HG03108 (cell line): ENCODE results near the gene GTF2IRD1.
"Not testable (repeated sequence)": the region's sequence is repeated elsewhere in the genome, so short reads cannot be mapped to it uniquely, and the experiment has no call there.

Experiments
- ATAC-seq: cut with Tn5 transposase; IDR thresholded peaks from one replicate; pipeline ENCODE4 v1.9.1; 2021; ENCODE audit warnings: moderate library complexity; ENCODE audit not compliant: unreplicated experiment

GTF2IRD1 gene

DNA sequence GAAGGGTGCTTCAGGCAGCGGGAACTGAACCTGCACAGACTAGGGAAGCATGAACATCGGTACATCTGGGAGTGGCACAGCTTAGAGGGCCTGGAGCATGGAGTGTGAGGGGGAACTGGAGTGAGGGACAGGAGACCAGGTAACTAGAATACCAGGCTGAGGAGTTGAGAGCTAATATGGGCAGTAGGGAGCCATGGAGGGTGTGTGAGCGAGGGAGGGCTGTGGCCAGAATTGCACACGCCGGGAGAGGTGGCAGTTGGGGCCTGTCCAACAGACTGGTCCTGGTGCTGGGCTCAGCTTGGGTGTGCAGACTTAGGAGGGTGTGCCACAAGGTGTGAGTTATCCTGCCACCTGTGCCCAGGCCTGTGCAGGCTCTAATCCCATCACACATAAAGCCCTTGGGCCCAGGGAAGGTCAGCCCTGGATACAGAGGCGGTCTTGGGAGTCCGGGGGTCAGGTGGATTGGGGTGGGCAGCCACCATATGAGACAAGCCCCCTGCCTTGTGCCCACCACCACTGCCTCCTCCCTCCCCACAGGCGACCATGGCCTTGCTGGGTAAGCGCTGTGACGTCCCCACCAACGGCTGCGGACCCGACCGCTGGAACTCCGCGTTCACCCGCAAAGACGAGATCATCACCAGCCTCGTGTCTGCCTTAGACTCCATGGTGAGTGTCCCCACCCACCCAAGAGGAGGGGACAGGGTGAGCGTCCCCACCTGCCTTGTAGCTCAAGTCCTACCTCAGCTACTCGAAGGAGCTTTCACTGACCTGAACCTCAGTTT lies 54.0 kb downstream of the GTF2IRD1 start:
- ATAC-seq = no peak

- ATAC-seq = not testable (repeated sequence)
These were observed 55.7 kb downstream of the GTF2IRD1 start for GRCh38 chr7:74509453-74509852.

DNA sequence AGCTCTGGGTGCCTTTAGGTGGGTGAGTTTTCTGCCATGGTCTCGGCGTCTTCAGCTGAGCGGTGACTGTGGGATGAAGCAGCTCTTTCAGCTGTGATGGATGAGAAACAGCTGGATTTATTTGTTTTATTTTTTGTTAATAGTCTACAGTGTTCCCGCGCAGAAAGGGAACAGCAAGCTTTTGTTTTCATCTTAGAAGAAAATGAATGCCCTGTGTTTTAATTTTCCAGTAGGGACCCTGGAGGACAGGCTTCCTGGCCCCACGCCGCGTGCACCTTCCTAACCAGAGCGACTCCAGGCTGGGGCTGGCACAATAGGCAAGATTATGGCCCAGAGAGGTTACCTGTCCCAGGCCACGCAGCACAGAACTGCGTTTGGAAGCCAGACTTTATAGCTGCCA lies 57.6 kb downstream of the GTF2IRD1 start:
- no peak for ATAC-seq

GRCh38 chr7:74512762-74513161 lies 59.1 kb downstream of the GTF2IRD1 start:
- no peak for ATAC-seq

- ATAC-seq = no peak
These were observed 60.5 kb downstream of the GTF2IRD1 start for GRCh38 chr7:74514131-74514591.

- ATAC-seq = no peak
These were observed 61.6 kb downstream of the GTF2IRD1 start for GRCh38 chr7:74515276-74515675.

DNA sequence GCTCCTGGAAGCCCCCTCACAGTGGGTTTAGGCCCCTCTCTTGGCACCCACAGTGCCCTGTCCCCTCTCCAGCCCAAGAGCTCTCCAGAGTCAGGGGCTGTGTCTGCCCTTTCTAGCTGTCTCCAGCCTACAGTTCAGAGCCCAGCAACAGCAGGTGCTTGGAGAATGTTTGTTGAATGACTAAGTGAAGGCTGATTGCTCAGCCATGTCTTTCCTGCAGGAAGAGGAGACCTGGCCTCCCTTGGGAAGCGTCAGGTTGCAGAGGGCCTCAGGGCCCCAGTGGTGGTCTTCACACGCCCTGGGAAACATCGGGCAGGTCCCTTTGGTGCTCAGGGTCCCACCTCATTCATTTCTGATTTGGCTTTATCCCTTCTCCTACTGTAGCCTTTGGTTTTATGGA lies 62.5 kb downstream of the GTF2IRD1 start:
- no peak for ATAC-seq

- ATAC-seq = no peak
These were observed 64.3 kb downstream of the GTF2IRD1 start for GRCh38 chr7:74518041-74518440.

DNA sequence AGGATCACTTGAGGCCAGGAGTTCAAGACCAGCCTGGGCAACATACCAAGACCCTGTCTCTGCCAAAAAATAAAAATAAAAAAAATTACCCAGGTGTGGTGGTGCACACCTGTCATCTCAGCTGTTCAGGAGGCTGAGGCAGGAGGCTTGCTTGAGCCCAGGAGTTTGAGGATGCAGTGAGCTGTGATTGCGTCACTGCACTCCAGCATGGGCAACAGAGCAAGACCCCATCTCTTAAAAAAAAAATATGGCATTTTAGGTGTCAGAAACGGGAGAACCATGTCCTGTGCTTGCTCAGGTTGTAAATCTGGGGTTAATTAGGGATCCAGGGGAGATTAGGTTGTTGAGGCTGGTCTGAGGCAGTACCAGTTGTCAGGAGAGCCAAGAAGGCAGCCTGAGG lies 64.9 kb downstream of the GTF2IRD1 start:
- ATAC-seq = no peak

DNA sequence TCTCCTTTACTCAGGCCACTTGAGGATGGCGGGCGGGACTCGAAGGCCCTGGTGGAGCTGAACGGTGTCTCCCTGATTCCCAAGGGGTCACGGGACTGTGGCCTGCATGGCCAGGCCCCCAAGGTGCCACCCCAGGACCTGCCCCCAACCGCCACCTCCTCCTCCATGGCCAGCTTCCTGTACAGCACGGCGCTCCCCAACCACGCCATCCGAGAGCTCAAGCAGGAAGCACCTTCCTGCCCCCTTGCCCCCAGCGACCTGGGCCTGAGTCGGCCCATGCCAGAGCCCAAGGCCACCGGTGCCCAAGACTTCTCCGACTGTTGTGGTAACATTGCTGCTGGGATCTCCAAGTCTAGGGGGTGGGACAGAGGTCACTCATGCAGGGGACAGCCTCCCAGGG lies 65.7 kb downstream of the GTF2IRD1 start:
- no peak for ATAC-seq

- no peak for ATAC-seq
These were observed 68.1 kb downstream of the GTF2IRD1 start for GRCh38 chr7:74521855-74522254.

DNA sequence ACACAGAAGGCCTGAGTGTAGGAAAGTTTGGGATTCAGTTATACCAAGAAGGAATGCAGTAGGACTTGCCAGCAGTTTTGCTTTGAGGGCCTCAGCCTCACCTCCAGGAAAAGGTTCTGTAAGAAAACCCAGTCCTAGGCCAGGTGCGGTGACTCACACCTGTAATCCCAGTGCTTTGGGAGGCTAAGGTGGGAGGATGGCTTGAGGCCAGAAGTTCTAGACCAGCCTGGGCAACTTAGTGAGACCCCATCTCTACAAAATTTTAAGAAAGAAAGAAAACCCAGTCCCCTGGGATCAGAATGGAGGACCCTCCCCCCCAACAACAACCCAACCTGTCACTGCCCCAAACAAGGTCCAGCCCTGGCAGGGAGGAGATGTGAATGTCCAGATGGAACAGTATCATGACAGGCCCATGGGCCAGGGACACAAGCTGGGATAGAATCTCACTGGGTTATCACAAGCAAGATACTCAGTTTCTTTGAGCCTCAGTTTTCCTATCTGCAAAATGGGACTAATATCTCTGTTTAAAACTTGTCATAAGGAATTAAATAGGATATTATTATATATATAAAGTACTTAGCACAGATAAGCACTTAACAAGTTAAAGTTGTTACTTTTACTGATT lies 68.7 kb downstream of the GTF2IRD1 start:
- no peak for ATAC-seq

DNA sequence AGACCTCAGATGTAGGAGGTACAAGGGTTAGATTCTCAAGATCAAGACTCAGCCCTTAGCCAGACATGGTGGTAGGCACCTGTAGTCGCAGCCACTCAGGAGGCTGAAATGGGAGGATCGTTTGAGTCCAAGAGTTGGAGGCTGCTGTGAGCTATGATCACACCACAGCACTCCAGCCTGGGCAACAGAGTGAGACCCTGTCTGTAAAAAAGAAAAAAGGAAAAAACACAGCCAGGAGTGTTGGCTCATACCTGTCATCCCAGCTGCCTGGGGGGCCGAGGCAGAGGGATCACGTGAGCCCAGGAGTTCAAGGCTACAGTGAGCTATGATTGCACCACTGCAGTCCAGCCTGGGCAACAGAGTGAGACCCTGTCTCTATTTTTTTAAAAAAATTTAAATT lies 69.3 kb downstream of the GTF2IRD1 start:
- no peak for ATAC-seq

- no peak for ATAC-seq
These were observed 71.4 kb downstream of the GTF2IRD1 start for GRCh38 chr7:74525140-74525539.

DNA sequence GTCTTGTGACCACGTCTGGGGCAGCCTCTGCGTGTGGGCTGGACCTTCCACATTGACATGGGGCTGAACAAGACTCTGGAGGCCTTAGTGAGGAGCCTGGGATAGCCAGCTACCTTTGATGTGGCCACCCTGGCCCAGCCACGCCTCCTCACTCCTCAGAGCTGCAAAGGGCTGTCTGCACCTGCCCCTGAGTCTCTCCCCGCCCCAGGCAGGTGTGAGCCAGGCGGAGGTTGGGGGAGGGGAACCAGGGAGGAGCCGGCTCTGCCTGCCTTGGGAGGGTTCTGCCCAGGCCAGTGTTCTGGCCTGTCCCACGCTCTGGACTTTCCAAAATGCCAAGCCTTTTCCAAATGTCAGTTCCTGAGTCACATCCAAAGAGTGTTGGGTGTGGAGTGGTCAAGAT lies 72.2 kb downstream of the GTF2IRD1 start:
- ATAC-seq = no peak

DNA sequence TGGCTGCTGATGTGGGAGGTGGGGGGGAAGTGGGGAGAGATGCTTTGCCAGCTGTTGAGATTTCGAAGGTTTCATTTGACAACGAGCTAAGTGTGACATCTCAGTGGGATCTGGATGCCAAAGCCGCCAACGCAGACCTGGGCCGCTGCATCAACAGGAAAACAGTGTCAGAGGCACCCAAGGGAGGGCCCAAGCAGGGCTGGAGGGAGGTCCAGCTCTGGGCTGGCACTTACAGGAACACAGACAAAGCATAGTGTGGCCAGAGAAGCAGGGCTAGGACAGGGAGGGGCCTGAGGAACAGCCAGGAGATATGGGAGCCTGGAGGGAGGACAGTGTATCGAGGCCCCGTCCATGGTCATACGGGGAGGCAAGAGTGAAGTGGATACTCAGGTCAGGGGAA lies 73.1 kb downstream of the GTF2IRD1 start:
- no peak for ATAC-seq

DNA sequence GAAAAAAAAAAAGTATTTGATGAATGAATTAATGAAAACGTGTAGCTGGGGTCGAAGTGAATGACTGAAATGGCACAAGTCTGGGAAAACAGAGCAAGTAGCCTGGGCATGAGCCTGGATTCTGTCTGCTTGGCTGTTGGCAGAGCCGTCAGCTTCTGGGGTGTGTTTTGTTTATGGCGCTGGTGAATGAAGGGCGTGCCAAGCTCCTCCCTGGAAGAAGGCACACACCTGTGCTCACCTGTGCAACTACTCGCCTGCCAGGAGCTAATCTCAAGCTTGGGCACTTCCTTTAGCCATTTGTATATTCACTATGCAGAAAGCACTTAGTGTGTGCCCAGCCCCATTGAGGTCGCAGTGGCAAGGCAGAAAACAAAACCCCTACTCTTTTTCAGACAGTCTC lies 74.1 kb downstream of the GTF2IRD1 start:
- ATAC-seq = no peak

GRCh38 chr7:74528773-74529172 lies 75.1 kb downstream of the GTF2IRD1 start:
- ATAC-seq = not testable (repeated sequence)

- no peak for ATAC-seq
These were observed 82.2 kb downstream of the GTF2IRD1 start for GRCh38 chr7:74535951-74536356.

- ATAC-seq = not testable (repeated sequence)
These were observed 88.2 kb downstream of the GTF2IRD1 start for GRCh38 chr7:74541937-74542336.

DNA sequence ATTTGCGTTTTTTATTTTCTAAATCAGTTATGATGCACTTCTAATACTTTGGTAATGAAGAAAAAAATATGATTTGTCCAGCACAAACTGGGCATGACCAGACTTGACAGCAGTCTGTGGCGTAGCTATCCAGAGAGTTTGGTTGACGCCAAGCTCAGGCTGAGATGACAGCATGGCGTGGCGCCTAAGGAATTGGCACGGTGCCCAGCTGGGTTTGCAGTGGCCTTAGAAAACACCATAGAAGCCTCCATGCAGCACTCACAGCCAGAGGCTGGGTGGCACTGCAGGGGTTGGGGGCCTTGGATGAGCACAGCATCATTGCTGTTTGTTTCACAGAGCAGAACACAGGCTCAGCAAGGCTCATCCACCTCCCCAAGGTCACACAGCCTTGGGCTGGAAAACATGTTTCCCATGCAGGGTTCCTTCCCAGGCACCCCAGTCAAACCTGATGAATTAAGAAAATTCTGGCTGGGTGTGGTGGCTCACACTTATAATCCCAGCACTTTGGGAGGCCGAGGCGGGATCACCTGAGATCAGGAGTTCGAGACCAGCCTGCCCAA lies 88.9 kb downstream of the GTF2IRD1 start:
- ATAC-seq = no peak
